B cell (primary cell): Measurements from ENCODE around the gene HTR1D. TPM values are rescaled to one million over a fixed set of nuclear protein-coding genes. Genes with fewer than 3 reads are reported as not detected.

Experiments used
- ATAC-seq: fragments of 200-7000 bp; cut with Tn5 transposase; one replicate; pipeline ENCODE4 v1.10.0; 2021; ENCODE audit warnings: low read depth, mild to moderate bottlenecking, moderate number of reproducible peaks, moderate library complexity
- CTCF ChIA-PET: fragments of 350-600 bp; sonication (Branson Sonifier 250); formaldehyde crosslinking; loops from one replicate; lab custom pipeline; 2021; ENCODE audit warnings: antibody characterized with exemption, inconsistent platforms; lab: Charles Lee
- POLR2A ChIA-PET: fragments of 350-600 bp; sonication (Branson Sonifier 250); formaldehyde crosslinking; loops from one replicate; lab custom pipeline; 2021; ENCODE audit warnings: antibody characterized with exemption; lab: Charles Lee
- DNase-seq: peaks from one replicate; pipeline ENCODE4 v3.0.0; 2013
- H2AFZ ChIP-seq: 2 replicates; pipeline ENCODE4 v1.6.1; 2012; ENCODE audit warnings: mild to moderate bottlenecking, low read depth, low read length; ENCODE audit not compliant: insufficient read depth, poor library complexity, severe bottlenecking
- H3K27ac ChIP-seq, 2 donors: 1 replicate in 1 of 2; 2 replicates in 1 of 2; pipeline ENCODE4 v1.5.1; 2012 to 2013; ENCODE audit warnings: low read length in 2 of 2, mild to moderate bottlenecking in 2 of 2, moderate library complexity in 1 of 2
- H3K27me3 ChIP-seq, 4 experiments: fragments of 200-600 bp in 1 of 4; sonication (generic) in 1 of 4; replicated peaks in 1 of 4; 1 replicate in 2 of 4; 2 replicates in 2 of 4; pipeline versions ENCODE4 v1.6.1 to v1.7.0; 2013 to 2016; ENCODE audit warnings: low read length in 3 of 4, mild to moderate bottlenecking in 2 of 4, mixed read lengths in 1 of 4, moderate library complexity in 1 of 4; ENCODE audit not compliant: insufficient read depth in 4 of 4, control insufficient read depth in 3 of 4; ENCODE audit errors: control extremely low read depth in 1 of 4
- H3K36me3 ChIP-seq, 2 experiments: replicated peaks in 1 of 2; 1 replicate in 1 of 2; 2 replicates in 1 of 2; pipeline versions ENCODE4 v1.6.1 to v1.7.1; 2013; ENCODE audit warnings: low read length in 1 of 2; ENCODE audit not compliant: insufficient read depth in 2 of 2, control insufficient read depth in 1 of 2; ENCODE audit errors: control extremely low read depth in 1 of 2, extremely low read depth in 1 of 2
- H3K4me1 ChIP-seq, 2 donors: fragments of 200-600 bp in 1 of 2; sonication (generic) in 1 of 2; 1 replicate in 1 of 2; 2 replicates in 1 of 2; pipeline versions ENCODE4 v1.5.1 to v1.6.1; 2013 to 2017; ENCODE audit warnings: low read length in 2 of 2; ENCODE audit not compliant: control insufficient read depth in 2 of 2, insufficient read depth in 2 of 2
- H3K4me2 ChIP-seq: replicated peaks from 2 replicates; pipeline ENCODE3; 2012; ENCODE audit warnings: mild to moderate bottlenecking, low read depth, low read length; ENCODE audit not compliant: poor library complexity, severe bottlenecking
- H3K4me3 ChIP-seq, 5 experiments: fragments of 200-600 bp in 1 of 5; sonication (generic) in 1 of 5; 1 replicate in 3 of 5; 2 replicates in 2 of 5; pipeline versions ENCODE4 v1.5.1 to v1.7.0; 2011 to 2016; ENCODE audit warnings: low read length in 4 of 5, mild to moderate bottlenecking in 4 of 5, low read depth in 2 of 5, control low read depth in 1 of 5, moderate library complexity in 1 of 5; ENCODE audit not compliant: insufficient read depth in 1 of 5; ENCODE audit errors: control extremely low read depth in 1 of 5, extremely low read depth in 1 of 5
- H3K79me2 ChIP-seq: fragments of 200-600 bp; sonication (generic); one replicate; pipeline ENCODE4 v1.6.0; 2016; ENCODE audit warnings: low read length; ENCODE audit not compliant: control insufficient read depth, insufficient read depth
- H3K9ac ChIP-seq: fragments of 200-600 bp; sonication (generic); 2 replicates; pipeline ENCODE4 v1.6.1; 2017; ENCODE audit warnings: mild to moderate bottlenecking, low read length, moderate library complexity
- H3K9me3 ChIP-seq, 3 donors: one replicate each; pipeline versions ENCODE4 v1.6.1 to v1.7.1; 2013; ENCODE audit warnings: low read length in 2 of 3; ENCODE audit not compliant: control insufficient read depth in 2 of 3, insufficient read depth in 1 of 3; ENCODE audit errors: control extremely low read depth in 1 of 3
- H4K20me1 ChIP-seq: 2 replicates; pipeline ENCODE4 v1.6.0; 2012; ENCODE audit warnings: mild to moderate bottlenecking, low read length; ENCODE audit not compliant: insufficient read depth, control insufficient read depth, poor library complexity, severe bottlenecking
- H3K27ac Mint-ChIP-seq: one replicate; pipeline ENCODE4 v1.8.0; 2021; ENCODE audit warnings: mixed read lengths
- H3K27me3 Mint-ChIP-seq: one replicate; pipeline ENCODE4 v1.8.0; 2021; ENCODE audit warnings: mixed read lengths
- H3K4me1 Mint-ChIP-seq: one replicate; pipeline ENCODE4 v1.8.0; 2021; ENCODE audit warnings: mixed read lengths
- H3K4me3 Mint-ChIP-seq: one replicate; pipeline ENCODE4 v1.8.0; 2021; ENCODE audit warnings: mixed read lengths
- H3K9me3 Mint-ChIP-seq: one replicate; pipeline ENCODE4 v1.8.0; 2022; ENCODE audit warnings: mixed read lengths; ENCODE audit not compliant: insufficient read depth
- EZH2 ChIP-seq: IDR thresholded peaks from 2 replicates; pipeline ENCODE4 v1.6.1; 2012; ENCODE audit warnings: borderline replicate concordance, low read depth, mild to moderate bottlenecking, moderate library complexity, low read length; ENCODE audit not compliant: insufficient read depth, poor library complexity, severe bottlenecking
- WGBS: methylation state at CpG from one replicate; pipeline ENCODE4 v1.1.5; 2013; ENCODE audit warnings: missing lambda C conversion rate; ENCODE audit not compliant: insufficient coverage; 5-methylcytosine and 5-hydroxymethylcytosine counted together
- intact Hi-C: fragments of 100-400 bp; cut with micrococcal nuclease; formaldehyde crosslinking; loops from one replicate; pipeline ENCODE4 v1.10.0; 2022
- polyA plus RNA-seq: library from polyadenylated mRNA; depleted of rRNA; stranded (reverse); fragments of >200 nt; gene quantifications from 2 replicates; pipeline ENCODE4 v1.2.3, GENCODE V29; 2012
- total RNA-seq, 2 donors: library from RNA; stranded (reverse); fragments of 120-200 nt in 1 of 2; gene quantifications; 1 replicate in 1 of 2; 2 replicates in 1 of 2; pipeline versions ENCODE4 v1.2.3 to v1.2.4, GENCODE V29; 2013 to 2022
- TF ChIP-seq, protein P1 (sequence below): fragments of 200-600 bp; IDR thresholded peaks from one replicate; pipeline ENCODE4 v1.8.0; 2022; ENCODE audit warnings: antibody characterized with exemption, mild to moderate bottlenecking

The HTR1D gene
- total and polyA plus RNA-seq, 2 donors (not counting 1 experiment from before 2014, with no cell fraction given), result not detected

DNA sequence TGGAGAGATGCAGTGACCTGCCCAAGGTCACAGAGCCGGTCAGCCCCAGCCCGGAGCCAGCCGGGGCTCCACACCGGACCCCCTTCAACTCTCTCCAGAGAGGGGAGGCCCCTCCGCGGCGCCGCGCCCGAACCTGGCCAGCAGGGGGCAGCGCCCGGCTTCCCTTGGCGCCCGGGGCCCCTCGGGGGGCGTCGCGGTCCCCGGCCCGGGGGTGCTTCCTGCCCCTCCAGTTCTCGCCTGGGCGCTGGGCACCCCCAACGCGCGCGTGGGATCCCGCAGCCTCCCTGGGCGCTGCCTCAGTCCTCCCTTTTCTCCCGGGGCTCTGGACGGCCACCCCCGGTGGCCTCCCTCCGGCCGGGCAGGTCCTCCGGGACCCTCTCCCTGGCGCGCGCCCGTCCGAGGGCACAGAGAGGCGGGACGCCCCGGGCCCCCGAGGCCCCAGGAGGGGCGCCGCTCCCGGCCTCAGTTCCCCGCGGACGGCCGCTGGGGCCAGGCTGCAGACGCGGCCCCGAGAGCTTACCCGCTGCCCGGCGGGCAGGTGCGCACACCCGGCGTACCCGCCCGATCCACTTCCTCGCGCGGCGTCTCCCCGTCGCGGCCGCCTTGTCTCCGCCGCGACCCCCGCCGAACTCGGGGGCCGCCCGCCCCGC lies 406 bp downstream of the HTR1D start:
- peak; percentile 37 for DNase-seq
- no peak overlapping the region for H3K27ac Mint-ChIP-seq
- Histone ChIP-seq H4K20me1 (no peaks in the 10 kb centered on the region), H3K27ac (no peak overlapping the region), H3K9me3 (peaks cover 0 to 2% (median 0%) of the 10 kb centered on the region in 3 donors), H3K36me3 (no peaks in the 10 kb centered on the region), H3K9ac (peak overlapping the region; percentile 42), H3K4me1 (peaks cover 11 to 16% of the 10 kb centered on the region in 2 donors), H3K27me3 (peaks cover 0 to 54% (median 29%) of the 10 kb centered on the region in 4 experiments), H3K79me2 (no peaks in the 10 kb centered on the region), H3K4me2 (peak overlapping the region; percentile 75), H3K4me3 (peak overlapping the region in 3 of 5 experiments; percentile 25 to 45 (median 34)), H2AFZ (peak overlapping the region; percentile 46)
- peaks cover 67% of the 10 kb centered on the region for H3K27me3 Mint-ChIP-seq
- CTCF ChIA-PET, result interaction anchor here (0.8 to 0.9 kb wide), 3 partner anchors 11 to 323 kb away, joined by 3 read pairs; no protein-coding TSS in a partner anchor
- under 1% methylated on average over 76 of the region's 78 CpGs for WGBS
- peak; percentile 36 for ATAC-seq
- intact Hi-C loops, result loop anchor here (5.0 kb wide), 1 partner anchor 185 kb away; no protein-coding TSS in a partner anchor
- peaks cover 6% of the 10 kb centered on the region for H3K4me1 Mint-ChIP-seq
- TF ChIP-seq EZH2, result no peak
- TF ChIP-seq, protein P1, sequence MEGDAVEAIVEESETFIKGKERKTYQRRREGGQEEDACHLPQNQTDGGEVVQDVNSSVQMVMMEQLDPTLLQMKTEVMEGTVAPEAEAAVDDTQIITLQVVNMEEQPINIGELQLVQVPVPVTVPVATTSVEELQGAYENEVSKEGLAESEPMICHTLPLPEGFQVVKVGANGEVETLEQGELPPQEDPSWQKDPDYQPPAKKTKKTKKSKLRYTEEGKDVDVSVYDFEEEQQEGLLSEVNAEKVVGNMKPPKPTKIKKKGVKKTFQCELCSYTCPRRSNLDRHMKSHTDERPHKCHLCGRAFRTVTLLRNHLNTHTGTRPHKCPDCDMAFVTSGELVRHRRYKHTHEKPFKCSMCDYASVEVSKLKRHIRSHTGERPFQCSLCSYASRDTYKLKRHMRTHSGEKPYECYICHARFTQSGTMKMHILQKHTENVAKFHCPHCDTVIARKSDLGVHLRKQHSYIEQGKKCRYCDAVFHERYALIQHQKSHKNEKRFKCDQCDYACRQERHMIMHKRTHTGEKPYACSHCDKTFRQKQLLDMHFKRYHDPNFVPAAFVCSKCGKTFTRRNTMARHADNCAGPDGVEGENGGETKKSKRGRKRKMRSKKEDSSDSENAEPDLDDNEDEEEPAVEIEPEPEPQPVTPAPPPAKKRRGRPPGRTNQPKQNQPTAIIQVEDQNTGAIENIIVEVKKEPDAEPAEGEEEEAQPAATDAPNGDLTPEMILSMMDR, result peak; percentile 77
- POLR2A ChIA-PET, result no interaction called here
- no peaks in the 10 kb centered on the region for H3K9me3 Mint-ChIP-seq
- H3K4me3 Mint-ChIP-seq, result peak overlapping the region; percentile 61
